Raji (cell line): ENCODE results near the gene TRPV4.

Experiments used
- POLR2A ChIP-seq: IDR thresholded peaks from 2 replicates; pipeline ENCODE4 v1.6.1; 2011; ENCODE audit warnings: low read depth, low read length, control low read depth; ENCODE audit not compliant: insufficient read depth

Gene TRPV4

DNA sequence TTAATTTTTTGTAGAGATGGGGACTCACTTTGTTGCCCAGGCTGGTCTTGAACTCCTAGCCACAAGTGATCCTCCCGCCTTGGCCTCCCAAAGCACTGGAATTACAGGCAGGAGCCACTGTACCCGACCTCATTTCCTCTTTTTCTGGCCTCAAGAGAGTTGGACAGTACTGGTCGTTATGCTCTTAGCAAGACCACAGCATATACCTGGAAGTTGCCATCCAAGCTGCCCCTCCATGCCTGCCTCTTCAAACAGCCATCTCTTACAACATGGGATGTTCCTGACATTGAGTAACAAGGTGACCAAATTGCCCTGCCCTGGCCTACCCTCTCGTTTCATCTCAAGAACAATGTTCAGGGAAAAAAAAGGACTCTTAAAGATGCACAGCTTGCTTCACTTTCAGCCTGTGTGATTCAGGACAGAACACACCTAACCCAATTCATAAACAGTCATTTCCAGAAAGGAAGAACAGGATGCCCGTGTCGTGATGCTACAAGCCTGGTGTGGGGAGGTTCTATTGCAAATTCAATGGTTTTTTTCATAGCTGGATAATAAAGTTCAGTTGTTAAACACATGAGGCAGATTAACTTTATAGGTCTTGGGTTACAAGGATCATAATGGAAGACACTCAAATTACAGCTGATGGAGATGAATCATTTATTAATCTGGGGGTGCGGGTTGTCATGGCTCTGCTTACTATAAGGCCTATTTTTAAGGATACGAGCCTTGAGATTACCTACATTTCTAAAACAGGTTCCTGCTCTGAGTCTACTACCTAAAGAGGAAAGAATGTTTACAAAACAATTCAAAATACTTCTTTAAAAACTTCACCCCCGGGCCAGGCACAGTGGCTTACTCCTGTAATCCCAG is 35.2 kb upstream of the TRPV4 start:
- TF ChIP-seq POLR2A, result no peak

DNA sequence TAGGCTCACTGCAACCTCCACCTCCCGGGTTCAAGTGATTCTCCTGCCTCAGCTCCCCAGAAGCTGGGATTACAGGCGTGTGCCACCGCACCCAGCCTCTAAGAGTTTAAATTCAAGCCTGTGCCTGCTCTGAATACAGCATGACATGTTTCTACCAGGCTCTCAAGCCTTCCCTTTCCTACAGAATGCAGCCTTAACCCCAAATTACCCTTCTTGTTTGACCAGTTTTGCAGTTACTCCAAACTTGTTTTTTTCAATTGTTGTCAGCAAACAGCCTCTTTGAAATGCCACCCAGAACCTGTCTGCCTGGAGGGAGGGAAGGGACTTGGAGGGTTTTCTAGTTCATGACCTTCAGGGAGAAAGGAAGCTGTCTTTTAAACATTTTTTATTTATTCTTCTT is 31.7 kb upstream of the TRPV4 start:
- TF ChIP-seq POLR2A, result no peak

DNA sequence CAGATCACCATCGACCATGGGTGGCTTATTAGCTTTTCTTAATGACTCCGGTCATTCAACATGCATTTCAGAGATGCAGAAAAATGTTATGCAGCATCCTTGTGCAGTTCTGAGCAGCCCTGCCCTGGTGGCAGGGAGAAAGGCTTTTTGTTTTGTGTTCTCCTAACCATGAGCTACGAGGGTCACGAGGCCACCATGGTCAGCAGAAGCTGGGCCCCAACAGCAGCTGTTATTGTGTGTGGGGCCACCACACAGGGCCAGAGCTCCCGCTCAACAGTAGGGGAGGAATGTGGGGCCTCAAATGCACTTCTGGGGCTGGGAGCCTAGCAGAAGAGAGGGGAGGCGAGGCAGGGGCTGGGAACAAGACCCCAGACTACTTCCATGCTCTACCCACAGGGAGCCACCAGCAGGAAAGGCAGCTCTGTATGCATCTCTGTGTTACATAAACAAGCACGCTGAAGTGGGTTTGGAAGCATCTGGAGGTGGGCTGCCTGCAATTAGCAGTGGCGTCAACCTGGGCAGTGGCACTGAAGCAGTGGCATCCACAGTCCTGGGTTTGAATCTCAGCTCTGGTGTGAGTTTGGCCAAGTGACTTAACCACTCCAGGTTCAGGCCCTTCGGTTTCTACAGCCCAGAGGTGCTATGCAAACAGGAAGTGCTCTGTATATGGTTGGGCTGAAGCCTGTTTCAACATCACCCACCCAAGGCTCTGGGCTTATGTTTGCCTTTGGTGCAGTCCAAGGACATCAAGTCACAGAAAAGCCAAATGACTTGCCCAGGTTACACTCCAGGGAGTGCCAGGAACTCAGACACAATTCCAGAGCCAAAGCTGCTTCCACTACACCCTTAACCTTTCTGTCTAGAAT is 30.9 kb upstream of the TRPV4 start:
- TF ChIP-seq POLR2A, result no peak

DNA sequence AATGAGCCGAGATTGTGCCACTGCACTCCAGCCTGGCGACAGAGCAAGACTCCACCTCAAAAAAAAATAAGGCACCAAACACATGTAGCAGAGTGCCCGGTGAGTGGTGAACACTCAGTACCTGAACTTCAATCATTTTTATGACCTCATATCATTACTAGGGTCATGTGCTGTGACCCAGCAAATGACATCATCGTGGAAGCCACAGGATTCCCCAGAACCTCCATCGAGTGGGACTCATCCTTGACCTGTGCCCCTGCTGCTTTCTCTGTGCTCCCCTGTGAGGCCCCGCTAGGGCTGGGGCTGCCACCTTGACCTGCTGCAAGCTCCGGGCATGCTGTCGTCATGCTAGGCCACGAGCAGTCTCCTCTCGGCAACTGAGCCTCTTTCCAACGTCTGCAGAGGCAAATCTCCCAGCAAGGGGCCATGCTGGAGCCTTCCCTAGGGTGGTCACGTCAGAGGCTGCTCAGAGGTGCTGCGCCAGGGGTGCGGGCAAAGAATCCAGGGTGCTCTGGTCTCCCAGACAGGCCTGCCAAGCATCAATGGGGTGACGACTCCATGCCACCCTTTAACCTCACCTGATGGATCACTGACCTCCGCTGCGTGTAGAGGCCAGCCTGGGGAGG is 28.6 kb upstream of the TRPV4 start:
- TF ChIP-seq POLR2A, result no peak

DNA sequence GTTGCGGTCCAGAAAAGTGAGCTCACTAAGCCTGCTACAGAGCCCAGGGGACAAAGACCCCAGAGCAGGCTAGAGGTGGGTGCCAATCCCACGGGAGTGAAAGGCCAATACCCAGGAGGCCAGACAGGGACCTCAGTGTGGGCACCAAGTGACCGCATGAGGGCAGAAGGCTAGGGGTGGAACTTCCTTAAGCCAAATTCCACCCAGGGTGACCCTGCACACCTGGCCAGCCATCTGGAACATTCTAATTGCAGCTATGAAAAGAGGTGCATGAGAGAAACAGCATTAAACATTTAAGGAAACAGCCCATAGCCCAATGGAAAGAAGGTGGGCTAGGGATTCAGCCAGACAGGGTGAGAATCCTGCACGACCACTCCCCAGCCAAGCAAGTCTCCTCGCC is 27.8 kb upstream of the TRPV4 start:
- no peak for TF ChIP-seq POLR2A

DNA sequence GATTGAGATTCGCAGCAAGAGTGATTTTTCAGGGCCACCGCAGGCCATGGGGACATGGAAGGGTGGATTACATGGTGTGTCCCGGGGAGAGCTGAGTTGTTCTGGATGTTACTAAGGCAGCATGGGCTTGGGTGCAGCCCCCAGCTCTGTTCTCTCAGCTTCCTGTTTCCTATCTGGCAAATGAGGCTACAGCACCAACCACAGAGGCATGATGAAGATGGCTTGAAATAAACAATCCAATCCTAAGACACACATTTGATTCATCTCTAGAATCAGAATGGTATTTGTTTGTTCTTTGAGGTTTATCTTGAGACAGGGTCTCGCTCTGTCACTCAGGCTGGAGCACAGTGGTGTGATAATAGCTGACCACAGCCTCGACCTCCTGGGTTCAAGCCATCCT is 25.6 kb upstream of the TRPV4 start:
- TF ChIP-seq POLR2A, result no peak

DNA sequence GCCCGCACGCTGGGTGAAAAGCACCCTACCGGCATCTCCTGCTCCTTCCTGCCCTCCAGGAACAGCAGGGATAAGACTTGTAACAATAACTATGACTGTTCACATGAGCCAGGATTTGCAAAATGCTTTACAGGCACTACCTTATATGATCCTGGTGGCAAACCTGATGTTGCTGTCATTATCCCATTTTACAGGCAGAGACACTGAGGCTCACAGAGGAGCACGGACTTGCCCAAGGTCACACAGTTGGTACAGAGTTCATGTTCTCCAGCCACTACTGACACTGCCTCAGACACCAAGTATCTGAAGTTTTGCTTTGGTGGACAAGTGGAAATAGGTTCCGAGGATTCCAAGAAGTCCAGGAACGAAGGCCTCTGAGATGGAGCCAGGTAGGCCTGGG is 24.5 kb upstream of the TRPV4 start:
- TF ChIP-seq POLR2A, result no peak

DNA sequence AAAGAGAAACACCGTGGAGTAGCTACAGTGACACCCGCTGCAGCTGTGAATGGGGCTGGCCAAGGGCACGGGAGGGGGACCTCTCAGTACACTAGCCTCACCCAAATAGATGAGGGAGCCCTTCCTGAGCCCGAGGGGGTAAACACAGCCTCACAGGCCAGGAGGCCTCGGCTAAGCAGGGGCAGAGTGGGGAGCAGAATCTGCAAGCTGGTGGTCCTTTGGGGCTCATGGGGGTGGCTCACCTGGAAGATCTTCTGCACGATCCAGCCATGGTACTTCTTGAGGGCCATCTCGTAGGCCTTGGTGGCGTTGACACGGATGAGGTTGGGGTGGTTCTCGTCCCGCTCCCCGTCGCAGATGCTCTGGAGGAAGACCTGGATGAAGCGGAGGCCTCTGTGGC is 22.2 kb upstream of the TRPV4 start:
- no peak for TF ChIP-seq POLR2A

DNA sequence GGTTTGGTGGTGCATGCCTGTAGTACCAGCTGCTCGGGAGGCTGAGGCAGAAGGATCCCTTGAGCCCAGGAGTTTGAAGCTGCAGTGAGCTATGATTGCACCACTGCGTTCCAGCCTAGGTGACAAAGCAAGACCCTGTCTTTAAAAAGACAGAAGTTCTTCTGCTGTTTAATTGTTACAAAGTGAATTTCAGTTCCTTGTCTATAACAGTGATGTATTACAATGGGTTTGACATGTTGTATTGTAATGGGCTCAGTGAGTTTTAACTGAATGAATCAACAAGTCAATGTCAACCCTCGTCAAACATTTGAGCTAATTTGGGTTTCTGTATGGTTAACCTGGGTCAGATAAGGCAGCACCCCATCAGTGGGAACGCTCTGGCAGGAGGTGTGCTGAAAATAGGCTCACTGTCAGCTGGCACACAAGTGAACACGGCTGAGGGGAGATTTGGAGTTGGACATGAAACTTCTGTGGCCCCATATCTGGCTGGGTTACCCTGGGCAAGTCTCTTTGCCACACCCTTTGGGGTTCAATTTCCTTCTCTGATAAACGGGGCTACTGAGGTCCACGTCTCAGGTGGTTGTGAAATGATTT is 14.0 kb upstream of the TRPV4 start:
- TF ChIP-seq POLR2A, result no peak

DNA sequence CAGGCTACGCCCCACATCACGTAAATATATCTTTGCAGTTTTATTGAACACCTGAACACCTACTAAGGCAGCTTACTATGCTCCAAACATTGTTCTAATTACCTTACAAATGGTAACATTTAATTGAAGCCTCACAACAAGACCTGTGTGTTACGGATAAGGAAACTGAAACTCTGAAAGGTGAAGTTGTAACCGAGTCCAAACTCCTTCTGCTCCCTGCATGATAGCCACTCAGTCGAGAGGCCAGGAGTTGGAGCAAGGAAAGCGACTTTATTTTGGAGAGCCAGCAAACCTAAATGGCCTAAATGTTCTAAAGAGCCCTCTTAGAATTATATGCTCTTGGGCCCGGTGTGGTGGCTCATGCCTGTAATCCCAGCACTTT is 12.6 kb upstream of the TRPV4 start:
- TF ChIP-seq POLR2A, result no peak

DNA sequence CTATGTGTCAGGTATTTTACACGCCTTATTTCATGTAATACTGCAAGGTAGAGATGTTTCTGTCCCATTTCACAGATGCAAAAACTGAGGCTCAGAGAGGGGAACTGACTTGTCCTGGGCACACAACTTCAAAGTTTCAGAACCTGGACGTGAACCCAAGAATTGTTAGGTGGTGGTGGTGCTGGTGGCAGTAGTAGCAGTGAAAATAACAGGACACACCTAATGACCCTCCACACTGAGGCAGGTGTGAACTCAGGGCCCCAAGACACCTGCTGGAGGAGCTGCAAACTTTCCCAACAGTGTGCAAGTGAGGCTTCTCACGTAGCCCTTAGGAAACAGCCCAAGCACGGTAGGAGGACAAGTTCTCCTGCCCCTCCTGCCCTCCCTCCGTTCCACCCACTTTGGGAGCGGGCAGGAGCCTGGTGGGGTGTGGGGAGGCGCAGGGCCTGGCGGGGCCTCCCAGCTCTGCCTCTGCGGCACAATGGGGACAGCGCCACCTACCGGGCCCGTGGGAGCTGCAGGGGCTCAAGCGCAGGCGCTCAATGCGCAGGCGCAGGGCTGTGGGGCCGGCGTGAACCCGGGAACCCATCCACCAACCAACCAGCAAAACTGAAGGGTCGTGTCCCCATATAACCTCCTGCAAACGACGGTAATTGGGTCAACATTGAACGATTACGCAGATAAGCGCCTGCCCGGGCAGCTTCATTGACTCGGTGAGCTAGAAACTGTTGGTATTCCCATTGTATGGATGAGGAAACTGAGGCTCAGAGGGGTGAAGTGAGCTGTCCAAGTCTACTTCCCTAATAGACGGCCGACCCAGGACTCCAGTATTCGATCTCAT is 12.0 kb upstream of the TRPV4 start:
- TF ChIP-seq POLR2A, result no peak

DNA sequence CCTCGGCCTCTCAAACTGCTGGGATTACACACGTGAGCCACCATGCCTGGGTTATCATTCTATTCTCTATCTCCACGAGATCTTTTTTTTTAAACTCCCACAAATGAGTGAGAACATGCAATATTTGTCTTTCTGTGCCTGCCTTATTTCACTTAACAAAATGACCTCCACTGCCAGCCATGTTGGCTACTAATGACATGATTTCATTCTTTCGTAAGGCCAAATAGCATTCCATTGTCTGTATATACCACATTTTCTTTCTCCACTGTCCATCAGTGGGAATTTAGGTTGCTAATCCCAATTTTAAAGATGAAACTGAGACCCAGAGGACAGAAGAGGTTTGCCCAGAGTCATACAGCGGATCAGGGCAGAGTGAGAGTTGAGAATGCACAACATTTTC is 10.9 kb upstream of the TRPV4 start:
- no peak for TF ChIP-seq POLR2A

DNA sequence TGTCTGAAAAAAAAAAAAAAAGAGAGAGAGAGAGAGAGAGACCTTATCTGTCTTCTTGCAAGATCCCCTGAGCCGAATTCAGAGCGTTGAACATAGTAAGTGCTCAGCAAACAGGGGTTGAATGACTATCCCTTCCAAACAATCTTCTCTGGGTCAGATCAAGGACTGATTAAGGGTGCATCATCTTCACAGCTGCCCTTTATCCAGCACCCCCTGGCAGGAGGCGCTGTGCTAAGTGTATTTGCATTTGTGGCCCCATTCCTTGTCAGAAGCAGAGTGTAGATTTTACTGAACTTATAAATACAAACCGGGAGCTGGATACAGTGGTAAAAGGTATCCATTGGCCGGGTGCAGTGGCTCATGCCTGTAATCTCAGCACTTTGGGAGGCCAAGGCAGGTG is 8.8 kb upstream of the TRPV4 start:
- no peak for TF ChIP-seq POLR2A

DNA sequence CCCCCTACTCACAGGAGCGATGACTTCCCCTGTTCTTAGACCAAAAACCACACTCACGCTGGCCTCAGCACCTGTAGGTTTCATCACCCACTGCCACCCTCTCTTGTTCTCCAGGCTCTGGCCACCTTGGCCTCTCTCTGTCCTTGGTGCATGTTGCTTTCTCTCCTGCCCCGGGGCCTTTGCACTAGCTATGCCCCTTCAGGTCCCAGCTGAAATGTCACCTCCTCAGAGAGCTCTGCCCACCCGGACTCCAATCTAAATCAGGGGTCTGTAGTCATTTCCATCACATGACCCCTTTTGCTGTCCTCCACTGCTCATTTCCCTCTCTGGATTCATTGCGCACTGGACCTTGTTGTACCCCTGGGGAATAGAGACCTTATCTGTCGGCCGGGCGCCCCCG is 8.2 kb upstream of the TRPV4 start:
- TF ChIP-seq POLR2A, result no peak
